ENCODE measurements around the gene VPREB3. TPM values are rescaled to one million over a fixed set of nuclear protein-coding genes. Genes with fewer than 3 reads are reported as not detected.

The VPREB3 gene
- total and polyA plus RNA-seq, 8 donors = 0.78 to 0.80 TPM; not detected in 6

DNA sequence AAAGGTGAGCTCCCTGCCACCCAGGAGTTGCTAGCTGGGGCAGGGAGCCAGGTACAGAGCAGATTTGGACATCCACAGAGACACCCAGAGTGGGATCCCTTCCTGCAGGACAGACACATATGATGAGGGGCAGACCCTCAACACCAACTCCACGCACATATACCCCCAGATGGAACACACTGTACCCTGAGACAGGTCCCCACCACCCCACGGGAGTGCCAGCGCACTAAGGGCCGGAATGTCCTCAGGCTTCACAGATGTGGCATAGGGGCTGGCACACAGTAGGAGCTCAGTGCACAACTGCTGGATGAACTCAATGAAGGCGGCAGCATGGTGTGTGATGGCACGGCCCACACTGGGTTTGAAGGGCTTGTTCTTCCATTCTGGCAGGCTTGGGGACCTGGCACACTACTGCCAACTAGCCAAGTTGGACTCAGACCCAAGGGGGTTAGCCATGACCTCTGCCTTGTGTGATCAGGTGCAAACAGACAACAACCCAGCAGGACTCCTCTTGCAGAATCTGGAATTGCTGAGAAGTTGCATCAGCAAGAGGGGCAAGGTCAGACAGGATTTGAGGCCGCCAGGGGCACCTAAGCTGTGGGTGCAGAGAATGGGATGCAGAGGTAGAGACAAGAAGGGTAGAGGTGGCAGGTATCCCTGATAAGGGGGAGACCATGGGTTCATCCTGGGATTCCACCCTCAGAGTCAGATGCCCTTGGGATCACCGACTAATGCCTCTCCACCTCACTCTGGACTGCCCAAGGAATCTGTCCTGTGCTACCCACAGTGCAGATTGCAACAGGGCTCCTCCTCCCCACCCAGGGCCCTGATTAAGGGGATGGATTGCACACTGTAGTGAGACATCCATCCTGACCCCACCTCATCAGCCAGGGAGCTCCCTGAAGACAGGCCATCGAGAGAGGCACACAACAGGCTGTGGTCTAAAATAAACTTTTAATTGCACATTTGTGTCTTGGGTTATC, 11.0 kb upstream of the VPREB3 start:
- DNase-seq = no peak
- intact Hi-C loops (cut with DNase I) = loop anchor here in 2 of 3 donors (5.0 kb wide), 1 partner anchor 82 kb away; no protein-coding TSS in a partner anchor
- no peaks in the 10 kb centered on the region for H3K9me3 ChIP-seq
- H3K4me3 ChIP-seq = no peak overlapping the region
- no peak for FAIRE-seq
- H3K36me3 ChIP-seq = no peaks in the 10 kb centered on the region
- H3K27ac ChIP-seq = no peak overlapping the region
- no peak for ATAC-seq
- WGBS, 2 donors = 82 to 90% methylated on average over 9 of the region's 9 CpGs
- no peaks in the 10 kb centered on the region for H3K27me3 ChIP-seq
- TF ChIP-seq, protein P1, sequence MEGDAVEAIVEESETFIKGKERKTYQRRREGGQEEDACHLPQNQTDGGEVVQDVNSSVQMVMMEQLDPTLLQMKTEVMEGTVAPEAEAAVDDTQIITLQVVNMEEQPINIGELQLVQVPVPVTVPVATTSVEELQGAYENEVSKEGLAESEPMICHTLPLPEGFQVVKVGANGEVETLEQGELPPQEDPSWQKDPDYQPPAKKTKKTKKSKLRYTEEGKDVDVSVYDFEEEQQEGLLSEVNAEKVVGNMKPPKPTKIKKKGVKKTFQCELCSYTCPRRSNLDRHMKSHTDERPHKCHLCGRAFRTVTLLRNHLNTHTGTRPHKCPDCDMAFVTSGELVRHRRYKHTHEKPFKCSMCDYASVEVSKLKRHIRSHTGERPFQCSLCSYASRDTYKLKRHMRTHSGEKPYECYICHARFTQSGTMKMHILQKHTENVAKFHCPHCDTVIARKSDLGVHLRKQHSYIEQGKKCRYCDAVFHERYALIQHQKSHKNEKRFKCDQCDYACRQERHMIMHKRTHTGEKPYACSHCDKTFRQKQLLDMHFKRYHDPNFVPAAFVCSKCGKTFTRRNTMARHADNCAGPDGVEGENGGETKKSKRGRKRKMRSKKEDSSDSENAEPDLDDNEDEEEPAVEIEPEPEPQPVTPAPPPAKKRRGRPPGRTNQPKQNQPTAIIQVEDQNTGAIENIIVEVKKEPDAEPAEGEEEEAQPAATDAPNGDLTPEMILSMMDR (IDR thresholded peaks at IDR 0.05) = no peak
- H3K4me1 ChIP-seq = peaks cover 0 to 9% (median 0%) of the 10 kb centered on the region in 3 donors

- DNase-seq = no peak
- Histone ChIP-seq H3K9me3 (no peaks in the 10 kb centered on the region), H3K27me3 (no peaks in the 10 kb centered on the region), H3K4me3 (no peak overlapping the region), H3K27ac (no peak overlapping the region), H3K36me3 (no peaks in the 10 kb centered on the region), H3K4me1 (peaks cover 0 to 9% (median 0%) of the 10 kb centered on the region in 3 donors)
- WGBS, 2 donors = 80 to 83% methylated on average over 7 of the region's 7 CpGs
- no peak for FAIRE-seq
- intact Hi-C loops (cut with DNase I) = no loop called here
- TF ChIP-seq, protein P1 (IDR thresholded peaks at IDR 0.05) = no peak
- no peak for ATAC-seq
Observed at GRCh38 chr22:23763954-23764353, 9.7 kb upstream of the VPREB3 start.

DNA sequence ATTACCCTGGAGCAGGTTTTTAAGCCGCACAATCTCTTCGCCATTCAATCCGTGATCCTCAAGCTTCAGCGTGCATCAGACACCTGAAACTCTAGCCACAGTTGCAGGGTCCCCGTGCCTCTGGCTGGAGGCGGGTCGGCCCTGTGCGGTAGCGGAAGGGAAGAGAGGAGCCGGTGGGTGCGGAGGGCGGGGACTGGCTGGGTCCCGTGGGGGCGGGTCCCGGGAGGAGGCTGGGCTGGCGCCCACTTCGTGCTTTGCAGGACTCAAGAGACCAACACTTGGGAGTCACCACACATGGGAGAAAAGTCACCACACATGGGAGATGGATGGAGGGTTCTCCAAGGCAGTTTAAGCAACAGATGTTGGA, 9.3 kb upstream of the VPREB3 start:
- TF ChIP-seq, protein P1 (IDR thresholded peaks at IDR 0.05) = no peak
- no peaks in the 10 kb centered on the region for H3K9me3 ChIP-seq
- no peak for ATAC-seq
- no peak for DNase-seq
- no peak overlapping the region for H3K4me3 ChIP-seq
- 72 to 73% methylated on average over 17 of the region's 17 CpGs for WGBS, 2 donors
- H3K4me1 ChIP-seq = peaks cover 0 to 9% (median 0%) of the 10 kb centered on the region in 3 donors
- intact Hi-C loops (cut with DNase I) = no loop called here
- no peak for FAIRE-seq
- no peaks in the 10 kb centered on the region for H3K27me3 ChIP-seq
- H3K36me3 ChIP-seq = no peaks in the 10 kb centered on the region
- no peak overlapping the region for H3K27ac ChIP-seq

GRCh38 chr22:23762842-23763578, 8.8 kb upstream of the VPREB3 start, which contains the start of gene C22orf15:
Gene C22orf15, plus strand, starts transcription at chr22:23762990. Its CDS starts 317 bp downstream, at chr22:23763307.
- 71 to 75% methylated on average over 22 to 23 of the region's 23 CpGs for WGBS, 2 donors
- Histone ChIP-seq H3K4me3 (no peak within 1 kb of the TSS), H3K4me1 (peaks cover 0 to 9% (median 0%) of the 10 kb centered on the region in 3 donors), H3K9me3 (no peaks in the 10 kb centered on the region), H3K27ac (no peak within 1 kb of the TSS), H3K36me3 (no peaks in the 10 kb centered on the region), H3K27me3 (no peaks in the 10 kb centered on the region)
- intact Hi-C loops (cut with DNase I) = no loop called here
- no peak for FAIRE-seq
- ATAC-seq = no peak
- TF ChIP-seq, protein P1 (IDR thresholded peaks at IDR 0.05) = no peak
- DNase-seq = no peak
